Transverse colon (tissue), 4 donors: ENCODE data around the gene GIMAP2. TPM values are rescaled to one million over a fixed set of nuclear protein-coding genes. Genes with fewer than 3 reads are reported as not detected.
A peak's percentile ranks its signal among the peaks of the same experiment; 100 is the strongest.

ENCODE experiments used
- DNase-seq: peaks from one replicate; pipeline ENCODE4 v3.0.0-alpha.2; 2019
- H3K27ac ChIP-seq, 4 donors: fragments of 200-600 bp; sonication (generic); 2 replicates each; pipeline ENCODE4 v1.5.1; 2016 to 2018; ENCODE audit warnings: inconsistent platforms in 4 of 4
- H3K27me3 ChIP-seq: fragments of 200-600 bp; sonication (generic); 2 replicates; pipeline ENCODE4 v1.5.1; 2017; ENCODE audit warnings: inconsistent platforms
- H3K36me3 ChIP-seq, 4 donors: fragments of 200-600 bp; sonication (generic); 2 replicates each; pipeline ENCODE4 v1.5.1; 2017 to 2019; ENCODE audit warnings: inconsistent platforms in 4 of 4
- H3K4me1 ChIP-seq, 4 donors: fragments of 200-600 bp; sonication (generic); 2 replicates each; pipeline ENCODE4 v1.5.1; 2017 to 2020; ENCODE audit warnings: inconsistent platforms in 4 of 4
- H3K4me3 ChIP-seq, 4 donors: fragments of 200-600 bp; sonication (generic); 1 replicate in 1 of 4; 2 replicates in 3 of 4; pipeline versions ENCODE4 v1.5.1 to v1.6.1; 2017 to 2019; ENCODE audit warnings: inconsistent platforms in 4 of 4
- H3K9me3 ChIP-seq, 2 donors: fragments of 200-600 bp; sonication (generic); 2 replicates each; pipeline ENCODE4 v1.5.1; 2017 to 2019; ENCODE audit warnings: inconsistent platforms in 2 of 2
- EP300 ChIP-seq: sonication (generic); formaldehyde crosslinking; IDR thresholded peaks from one replicate; pipeline ENCODE4 v1.6.1; 2017; ENCODE audit warnings: antibody characterized with exemption, low read depth
- POLR2A ChIP-seq: fragments of 450-650 bp; IDR thresholded peaks from one replicate; pipeline ENCODE4 v1.6.1; 2016; ENCODE audit warnings: antibody characterized with exemption, mild to moderate bottlenecking, moderate library complexity
- POLR2AphosphoS5 ChIP-seq, 3 donors: sonication (generic); formaldehyde crosslinking; IDR thresholded peaks; one replicate each; pipeline ENCODE4 v1.6.1; 2016; ENCODE audit warnings: antibody characterized with exemption in 3 of 3
- WGBS, 2 donors: methylation state at CpG; one replicate each; pipeline ENCODE4 v1.1.5; 2018; ENCODE audit warnings: low coverage in 1 of 2; 5-methylcytosine and 5-hydroxymethylcytosine counted together
- in situ Hi-C, 4 donors: fragments of 200-750 bp; cut with MboI; loops; one replicate each; pipeline versions ENCODE4 v1.15.0 to v1.15.1; 2017; ENCODE audit warnings: low sequenced_read_pairs in 3 of 4, low pct_ligation_motif_present in 1 of 4, low pct_unique_long_range_greater_than_20kb in 1 of 4
- intact Hi-C: fragments of 100-400 bp; cut with DNase I; formaldehyde crosslinking; loops from one replicate; pipeline ENCODE4 v1.15.1; 2023; ENCODE audit warnings: low total_unique reads
- total RNA-seq, 4 donors: library from RNA; depleted of rRNA; stranded (reverse); fragments of >200 nt; gene quantifications; one replicate each; pipeline ENCODE4 v1.1.0, GENCODE V29; 2016
- TF ChIP-seq, protein P1 (sequence below), 5 experiments: fragments of 200-600 bp in 3 of 5; fragments of 450-650 bp in 2 of 5; sonication (generic) in 3 of 5; IDR thresholded peaks; 1 replicate in 2 of 5; 2 replicates in 3 of 5; pipeline ENCODE4 v1.5.1; 2016 to 2017; ENCODE audit warnings: antibody characterized with exemption in 5 of 5, inconsistent platforms in 3 of 5, mild to moderate bottlenecking in 2 of 5, moderate library complexity in 1 of 5

The GIMAP2 gene
- total RNA-seq, 4 donors from 2014 or later = 4.5 to 16.2 TPM; not detected in 2

DNA sequence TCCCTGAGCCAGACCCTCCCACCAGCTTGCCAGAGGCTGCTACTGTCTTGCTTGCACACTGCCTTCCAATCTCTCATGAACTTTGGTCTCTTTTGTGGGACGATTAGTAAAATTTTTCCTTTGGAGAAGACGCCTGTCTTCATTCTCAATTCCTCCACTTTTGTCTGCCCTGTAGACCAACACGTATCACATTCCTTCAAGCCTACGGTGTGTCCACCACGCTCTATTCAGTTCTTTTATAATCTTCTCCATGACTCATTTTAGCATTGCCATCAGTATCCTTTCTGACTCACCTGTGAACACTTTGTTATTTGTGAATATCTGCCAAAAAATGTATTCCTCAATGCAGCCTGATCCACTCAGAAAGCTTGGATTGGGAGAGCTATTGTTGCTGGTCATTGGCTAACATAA is 53.1 kb downstream of the GIMAP2 start:
- no peak for TF ChIP-seq POLR2AphosphoS5 (IDR thresholded peaks at IDR 0.05)
- no peak for TF ChIP-seq EP300
- TF ChIP-seq, protein P1, sequence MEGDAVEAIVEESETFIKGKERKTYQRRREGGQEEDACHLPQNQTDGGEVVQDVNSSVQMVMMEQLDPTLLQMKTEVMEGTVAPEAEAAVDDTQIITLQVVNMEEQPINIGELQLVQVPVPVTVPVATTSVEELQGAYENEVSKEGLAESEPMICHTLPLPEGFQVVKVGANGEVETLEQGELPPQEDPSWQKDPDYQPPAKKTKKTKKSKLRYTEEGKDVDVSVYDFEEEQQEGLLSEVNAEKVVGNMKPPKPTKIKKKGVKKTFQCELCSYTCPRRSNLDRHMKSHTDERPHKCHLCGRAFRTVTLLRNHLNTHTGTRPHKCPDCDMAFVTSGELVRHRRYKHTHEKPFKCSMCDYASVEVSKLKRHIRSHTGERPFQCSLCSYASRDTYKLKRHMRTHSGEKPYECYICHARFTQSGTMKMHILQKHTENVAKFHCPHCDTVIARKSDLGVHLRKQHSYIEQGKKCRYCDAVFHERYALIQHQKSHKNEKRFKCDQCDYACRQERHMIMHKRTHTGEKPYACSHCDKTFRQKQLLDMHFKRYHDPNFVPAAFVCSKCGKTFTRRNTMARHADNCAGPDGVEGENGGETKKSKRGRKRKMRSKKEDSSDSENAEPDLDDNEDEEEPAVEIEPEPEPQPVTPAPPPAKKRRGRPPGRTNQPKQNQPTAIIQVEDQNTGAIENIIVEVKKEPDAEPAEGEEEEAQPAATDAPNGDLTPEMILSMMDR (IDR thresholded peaks at IDR 0.05) = no peak
- no peak for TF ChIP-seq POLR2A
- in situ Hi-C loops (loop anchor here in 1 of 4 donors (25.0 kb wide), 1 partner anchor 276 kb away; the partner anchor contains the start of gene GIMAP8), intact Hi-C loops (no loop called here)
- Histone ChIP-seq H3K9me3 (no peaks in the 10 kb centered on the region), H3K27ac (peak overlapping the region; percentile 37 to 76 (median 68)), H3K36me3 (no peaks in the 10 kb centered on the region), H3K4me3 (peak overlapping the region in 3 of 4 donors; percentile 25 to 42 (median 30)), H3K4me1 (peaks cover 0 to 19% (median 0%) of the 10 kb centered on the region in 4 donors), H3K27me3 (no peaks in the 10 kb centered on the region)
- WGBS, 2 donors = 49 to 53% methylated on average over 5 of the region's 5 CpGs
- DNase-seq = no peak

DNA sequence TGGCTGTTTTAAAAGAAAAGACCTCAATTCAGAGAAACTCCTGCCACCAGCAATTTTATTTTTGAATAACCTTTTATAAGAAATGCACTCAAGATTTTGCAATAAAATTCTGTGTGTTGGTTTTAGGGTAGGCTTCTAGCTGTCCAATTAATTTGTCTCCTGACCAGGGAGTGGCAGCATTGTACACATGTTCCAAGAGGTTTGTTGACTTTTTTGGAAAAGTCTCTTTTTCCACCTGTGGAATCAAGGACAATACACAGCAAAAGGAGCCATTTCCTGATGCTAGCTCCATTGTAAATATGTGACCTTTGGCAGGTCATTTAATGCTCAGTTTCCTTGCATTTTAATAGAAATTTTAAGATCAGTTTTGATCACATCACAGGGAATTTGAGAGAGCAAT is 53.5 kb downstream of the GIMAP2 start:
- Histone ChIP-seq H3K36me3 (no peaks in the 10 kb centered on the region), H3K4me3 (peak overlapping the region in 3 of 4 donors; percentile 25 to 42 (median 30)), H3K4me1 (peaks cover 0 to 19% (median 0%) of the 10 kb centered on the region in 4 donors), H3K9me3 (no peaks in the 10 kb centered on the region), H3K27ac (peak overlapping the region; percentile 37 to 76 (median 68)), H3K27me3 (no peaks in the 10 kb centered on the region)
- in situ Hi-C loops (loop anchor here in 1 of 4 donors (25.0 kb wide), 1 partner anchor 277 kb away; the partner anchor contains the start of gene GIMAP8), intact Hi-C loops (no loop called here)
- no peak for TF ChIP-seq POLR2AphosphoS5 (IDR thresholded peaks at IDR 0.05)
- TF ChIP-seq POLR2A = no peak
- no peak for TF ChIP-seq EP300
- TF ChIP-seq, protein P1 (IDR thresholded peaks at IDR 0.05) = no peak
- DNase-seq = no peak

DNA sequence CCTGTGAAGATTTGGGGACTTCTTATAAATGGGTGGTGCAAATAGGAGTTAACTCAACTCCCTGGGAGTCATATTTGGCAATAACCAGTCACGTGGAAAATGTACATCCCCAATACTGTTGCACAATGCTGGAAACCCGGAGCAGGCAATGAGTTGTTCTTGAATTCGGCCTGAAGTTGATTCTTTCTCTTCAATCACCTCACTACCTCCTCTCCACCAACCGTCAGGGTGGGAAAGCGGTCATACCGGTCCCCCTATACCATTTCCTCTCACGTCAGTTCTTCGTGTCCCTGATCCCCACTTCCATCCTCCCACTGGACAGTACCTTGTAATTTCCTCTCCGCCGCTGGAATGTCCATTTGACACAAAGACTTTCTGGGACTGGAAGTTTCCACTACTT is 54.5 kb downstream of the GIMAP2 start:
- WGBS, 2 donors = 80 to 97% methylated on average over 10 of the region's 10 CpGs
- in situ Hi-C loops = loop anchor here in 2 of 4 donors (10.0 to 25.0 kb wide), 2 partner anchors 278 to 285 kb away; partner anchors contain the start of gene GIMAP8 (in 2 of the 2)
- H3K27ac ChIP-seq = peak overlapping the region; percentile 37 to 76 (median 68)

DNA sequence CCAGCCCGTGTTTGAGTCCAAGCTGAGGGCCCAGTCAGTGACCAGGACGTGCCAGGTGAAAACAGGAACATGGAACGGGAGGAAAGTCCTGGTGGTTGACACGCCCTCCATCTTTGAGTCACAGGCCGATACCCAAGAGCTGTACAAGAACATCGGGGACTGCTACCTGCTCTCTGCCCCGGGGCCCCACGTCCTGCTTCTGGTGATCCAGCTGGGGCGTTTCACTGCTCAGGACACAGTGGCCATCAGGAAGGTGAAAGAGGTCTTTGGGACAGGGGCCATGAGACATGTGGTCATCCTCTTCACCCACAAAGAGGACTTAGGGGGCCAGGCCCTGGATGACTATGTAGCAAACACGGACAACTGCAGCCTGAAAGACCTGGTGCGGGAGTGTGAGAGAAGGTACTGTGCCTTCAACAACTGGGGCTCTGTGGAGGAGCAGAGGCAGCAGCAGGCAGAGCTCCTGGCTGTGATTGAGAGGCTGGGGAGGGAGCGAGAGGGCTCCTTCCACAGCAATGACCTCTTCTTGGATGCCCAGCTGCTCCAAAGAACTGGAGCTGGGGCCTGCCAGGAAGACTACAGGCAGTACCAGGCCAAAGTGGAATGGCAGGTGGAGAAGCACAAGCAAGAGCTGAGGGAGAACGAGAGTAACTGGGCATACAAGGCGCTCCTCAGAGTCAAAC is 56.9 kb downstream of the GIMAP2 start:
- 80 to 85% methylated on average over 5 to 14 of the region's 14 CpGs for WGBS, 2 donors
- Histone ChIP-seq H3K4me3 (peak overlapping the region in 1 of 4 donors; percentile 0), H3K36me3 (no peaks in the 10 kb centered on the region), H3K9me3 (no peaks in the 10 kb centered on the region), H3K27ac (peak overlapping the region in 3 of 4 donors; percentile 1 to 48 (median 21)), H3K4me1 (peaks cover 0 to 16% (median 0%) of the 10 kb centered on the region in 4 donors), H3K27me3 (no peaks in the 10 kb centered on the region)
- in situ Hi-C loops (loop anchor here in 2 of 4 donors (10.0 to 25.0 kb wide), 2 partner anchors 280 to 288 kb away; partner anchors contain the start of gene GIMAP8 (in 2 of the 2)), intact Hi-C loops (no loop called here)
- no peak for DNase-seq
- TF ChIP-seq POLR2A (no peak), POLR2AphosphoS5 (IDR thresholded peaks at IDR 0.05) (no peak), EP300 (no peak)
- TF ChIP-seq, protein P1 (IDR thresholded peaks at IDR 0.05) = no peak

More for the DNA sequence above, 54.5 kb downstream of the GIMAP2 start:
- TF ChIP-seq POLR2A (no peak), POLR2AphosphoS5 (IDR thresholded peaks at IDR 0.05) (no peak), EP300 (no peak)
- TF ChIP-seq, protein P1 (IDR thresholded peaks at IDR 0.05) = no peak
- DNase-seq = no peak
- H3K4me3 ChIP-seq = peak overlapping the region in 2 of 4 donors; percentile 25 to 42
- peaks cover 0 to 19% (median 0%) of the 10 kb centered on the region in 4 donors for H3K4me1 ChIP-seq
- intact Hi-C loops = no loop called here
- no peaks in the 10 kb centered on the region for H3K9me3 ChIP-seq
- no peaks in the 10 kb centered on the region for H3K27me3 ChIP-seq
- H3K36me3 ChIP-seq = no peaks in the 10 kb centered on the region
